Measurements from ENCODE around the gene MTMR3. TPM values are rescaled to one million over a fixed set of nuclear protein-coding genes. Genes with fewer than 3 reads are reported as not detected.
A peak's percentile ranks its signal among the peaks of the same experiment; 100 is the strongest.

The MTMR3 gene
- total and polyA plus RNA-seq, 3 experiments from 2014 or later: 19.7 to 22.5 (median 20.6) TPM

GRCh38 chr22:30001459-30001858 is 118.5 kb downstream of the MTMR3 start:
- Mint-ChIP-seq H3K36me3 (peaks cover 0 to 73% (median 18%) of the 10 kb centered on the region in 3 donors), H3K27ac (peak overlapping the region in 2 of 8 donors; percentile 19 to 30), H3K4me3 (no peak overlapping the region), H3K4me1 (peaks cover 0 to 3% (median 0%) of the 10 kb centered on the region in 3 donors), H3K27me3 (no peaks in the 10 kb centered on the region), H3K9me3 (no peaks in the 10 kb centered on the region)
- Histone ChIP-seq H3K4me3 (ENCODE audit: low read length) (no peak overlapping the region), H3K9me3 (ENCODE audit: low read length) (no peaks in the 10 kb centered on the region), H3K27me3 (ENCODE audit: insufficient read depth, low read length, poor library complexity, severe bottlenecking) (no peaks in the 10 kb centered on the region), H3K4me1 (ENCODE audit: insufficient read depth, low read length) (no peaks in the 10 kb centered on the region), H3K27ac (ENCODE audit: low read depth, low read length) (no peak overlapping the region), H3K36me3 (ENCODE audit: insufficient read depth, low read length) (peaks cover 10% of the 10 kb centered on the region)
- no peak for DNase-seq
- CTCF ChIA-PET: no interaction called here
- POLR2A ChIA-PET: no interaction called here

GRCh38 chr22:30002861-30003486 is 120.0 kb downstream of the MTMR3 start:
- Mint-ChIP-seq H3K4me3 (no peak overlapping the region), H3K27me3 (no peaks in the 10 kb centered on the region), H3K36me3 (peaks cover 0 to 80% (median 16%) of the 10 kb centered on the region in 3 donors), H3K27ac (peak overlapping the region; percentile 2 to 88 (median 32)), H3K4me1 (peaks cover 0 to 3% (median 0%) of the 10 kb centered on the region in 3 donors), H3K9me3 (no peaks in the 10 kb centered on the region)
- POLR2A ChIA-PET: no interaction called here
- Histone ChIP-seq H3K9me3 (ENCODE audit: low read length) (no peaks in the 10 kb centered on the region), H3K4me1 (ENCODE audit: insufficient read depth, low read length) (no peaks in the 10 kb centered on the region), H3K27ac (ENCODE audit: low read depth, low read length) (no peak overlapping the region), H3K27me3 (ENCODE audit: insufficient read depth, low read length, poor library complexity, severe bottlenecking) (no peaks in the 10 kb centered on the region), H3K36me3 (ENCODE audit: insufficient read depth, low read length) (peaks cover 25% of the 10 kb centered on the region), H3K4me3 (ENCODE audit: low read length) (no peak overlapping the region)
- CTCF ChIA-PET: interaction anchor here (1.0 to 1.1 kb wide), 2 partner anchors 377 to 413 kb away, joined by 3 read pairs; no protein-coding TSS in a partner anchor
- no peak for DNase-seq

GRCh38 chr22:30004101-30004500 is 121.1 kb downstream of the MTMR3 start:
- Mint-ChIP-seq H3K36me3 (peaks cover 0 to 84% (median 16%) of the 10 kb centered on the region in 3 donors), H3K27ac (peak overlapping the region in 2 of 8 donors; percentile 32 to 66), H3K27me3 (no peaks in the 10 kb centered on the region), H3K9me3 (no peaks in the 10 kb centered on the region), H3K4me3 (no peak overlapping the region), H3K4me1 (peaks cover 0 to 10% (median 7%) of the 10 kb centered on the region in 3 donors)
- ChIA-PET CTCF (interaction anchor here (1.2 to 1.9 kb wide), 4 partner anchors 43 to 378 kb away, joined by 3 to 6 read pairs (median 3); no protein-coding TSS in a partner anchor), POLR2A (no interaction called here)
- Histone ChIP-seq H3K9me3 (ENCODE audit: low read length) (no peaks in the 10 kb centered on the region), H3K27ac (ENCODE audit: low read depth, low read length) (no peak overlapping the region), H3K36me3 (ENCODE audit: insufficient read depth, low read length) (peaks cover 35% of the 10 kb centered on the region), H3K4me3 (ENCODE audit: low read length) (no peak overlapping the region), H3K4me1 (ENCODE audit: insufficient read depth, low read length) (no peaks in the 10 kb centered on the region), H3K27me3 (ENCODE audit: insufficient read depth, low read length, poor library complexity, severe bottlenecking) (no peaks in the 10 kb centered on the region)
- no peak for DNase-seq

GRCh38 chr22:30004694-30005093 is 121.7 kb downstream of the MTMR3 start:
- DNase-seq: no peak
- Mint-ChIP-seq H3K9me3 (no peaks in the 10 kb centered on the region), H3K4me3 (no peak overlapping the region), H3K27ac (peak overlapping the region in 4 of 8 donors; percentile 19 to 66 (median 63)), H3K27me3 (no peaks in the 10 kb centered on the region), H3K36me3 (peaks cover 0 to 85% (median 19%) of the 10 kb centered on the region in 3 donors), H3K4me1 (peaks cover 0 to 10% (median 7%) of the 10 kb centered on the region in 3 donors)
- H3K36me3 ChIP-seq (ENCODE audit: insufficient read depth, low read length): peaks cover 40% of the 10 kb centered on the region
- no peaks in the 10 kb centered on the region for H3K27me3 ChIP-seq (ENCODE audit: insufficient read depth, low read length, poor library complexity, severe bottlenecking)
- no peaks in the 10 kb centered on the region for H3K9me3 ChIP-seq (ENCODE audit: low read length)
- no peaks in the 10 kb centered on the region for H3K4me1 ChIP-seq (ENCODE audit: insufficient read depth, low read length)
- no peak overlapping the region for H3K27ac ChIP-seq (ENCODE audit: low read depth, low read length)
- CTCF ChIA-PET: interaction anchor here (0.6 to 2.3 kb wide), 22 partner anchors 8 to 415 kb away, joined by 3 to 7 read pairs (median 4); partner anchors contain the start of genes UQCR10 and ZMAT5
- POLR2A ChIA-PET: interaction anchor here (0.6 kb wide), 1 partner anchor 415 kb away, joined by 7 read pairs; no protein-coding TSS in a partner anchor
- H3K4me3 ChIP-seq (ENCODE audit: low read length): no peak overlapping the region

GRCh38 chr22:30005213-30005857 is 122.4 kb downstream of the MTMR3 start:
- peaks cover 46% of the 10 kb centered on the region for H3K36me3 ChIP-seq (ENCODE audit: insufficient read depth, low read length)
- peak overlapping the region in 3 of 8 donors; percentile 4 to 66 (median 19) for H3K27ac Mint-ChIP-seq

GRCh38 chr22:30007361-30007760 is 124.4 kb downstream of the MTMR3 start:
- Mint-ChIP-seq H3K27me3 (no peaks in the 10 kb centered on the region), H3K27ac (peak overlapping the region in 1 of 8 donors; percentile 43), H3K4me3 (no peak overlapping the region), H3K36me3 (peaks cover 0 to 89% (median 23%) of the 10 kb centered on the region in 3 donors), H3K4me1 (peaks cover 0 to 10% (median 7%) of the 10 kb centered on the region in 3 donors), H3K9me3 (no peaks in the 10 kb centered on the region)
- no peak for DNase-seq
- ChIA-PET CTCF (interaction anchor here (0.9 kb wide), 1 partner anchor 9 kb away, joined by 3 read pairs; no protein-coding TSS in a partner anchor), POLR2A (interaction anchor here (0.6 kb wide), 1 partner anchor 84 kb away, joined by 7 read pairs; no protein-coding TSS in a partner anchor)
- H3K36me3 ChIP-seq (ENCODE audit: insufficient read depth, low read length): peaks cover 43% of the 10 kb centered on the region
- H3K4me1 ChIP-seq (ENCODE audit: insufficient read depth, low read length): no peaks in the 10 kb centered on the region
- H3K9me3 ChIP-seq (ENCODE audit: low read length): no peaks in the 10 kb centered on the region
- H3K27me3 ChIP-seq (ENCODE audit: insufficient read depth, low read length, poor library complexity, severe bottlenecking): no peaks in the 10 kb centered on the region
- H3K27ac ChIP-seq (ENCODE audit: low read depth, low read length): no peak overlapping the region
- H3K4me3 ChIP-seq (ENCODE audit: low read length): no peak overlapping the region

More at GRCh38 chr22:30005213-30005857, 122.4 kb downstream of the MTMR3 start:
- H3K27me3 ChIP-seq (ENCODE audit: insufficient read depth, low read length, poor library complexity, severe bottlenecking): no peaks in the 10 kb centered on the region
- CTCF ChIA-PET: interaction anchor here (0.6 to 2.3 kb wide), 24 partner anchors 9 to 416 kb away, joined by 3 to 7 read pairs (median 4); partner anchors contain the start of genes UQCR10 and ZMAT5
- no peaks in the 10 kb centered on the region for H3K9me3 ChIP-seq (ENCODE audit: low read length)
- Mint-ChIP-seq H3K9me3 (no peaks in the 10 kb centered on the region), H3K4me3 (no peak overlapping the region), H3K27me3 (no peaks in the 10 kb centered on the region), H3K4me1 (peaks cover 0 to 10% (median 7%) of the 10 kb centered on the region in 3 donors), H3K36me3 (peaks cover 0 to 89% (median 19%) of the 10 kb centered on the region in 3 donors)
- H3K4me1 ChIP-seq (ENCODE audit: insufficient read depth, low read length): no peaks in the 10 kb centered on the region
- DNase-seq: peak; percentile 32 to 69 (median 38)
- POLR2A ChIA-PET: interaction anchor here (0.6 kb wide), 1 partner anchor 415 kb away, joined by 7 read pairs; no protein-coding TSS in a partner anchor
- no peak overlapping the region for H3K27ac ChIP-seq (ENCODE audit: low read depth, low read length)
- no peak overlapping the region for H3K4me3 ChIP-seq (ENCODE audit: low read length)

- no peak overlapping the region for H3K4me3 ChIP-seq (ENCODE audit: low read length)
- ChIA-PET CTCF (no interaction called here), POLR2A (no interaction called here)
- H3K4me1 Mint-ChIP-seq: peaks cover 0 to 10% (median 7%) of the 10 kb centered on the region in 3 donors
- peaks cover 52% of the 10 kb centered on the region for H3K36me3 ChIP-seq (ENCODE audit: insufficient read depth, low read length)
- no peak overlapping the region for H3K27ac ChIP-seq (ENCODE audit: low read depth, low read length)
- no peak overlapping the region for H3K4me3 Mint-ChIP-seq
- H3K27me3 ChIP-seq (ENCODE audit: insufficient read depth, low read length, poor library complexity, severe bottlenecking): no peaks in the 10 kb centered on the region
- H3K27me3 Mint-ChIP-seq: no peaks in the 10 kb centered on the region
- no peaks in the 10 kb centered on the region for H3K9me3 Mint-ChIP-seq
- H3K36me3 Mint-ChIP-seq: peaks cover 0 to 89% (median 22%) of the 10 kb centered on the region in 3 donors
- no peak for DNase-seq
- no peak overlapping the region for H3K27ac Mint-ChIP-seq
- no peaks in the 10 kb centered on the region for H3K9me3 ChIP-seq (ENCODE audit: low read length)
- H3K4me1 ChIP-seq (ENCODE audit: insufficient read depth, low read length): no peaks in the 10 kb centered on the region
Measured at GRCh38 chr22:30008401-30008800, 125.4 kb downstream of the MTMR3 start.

DNA sequence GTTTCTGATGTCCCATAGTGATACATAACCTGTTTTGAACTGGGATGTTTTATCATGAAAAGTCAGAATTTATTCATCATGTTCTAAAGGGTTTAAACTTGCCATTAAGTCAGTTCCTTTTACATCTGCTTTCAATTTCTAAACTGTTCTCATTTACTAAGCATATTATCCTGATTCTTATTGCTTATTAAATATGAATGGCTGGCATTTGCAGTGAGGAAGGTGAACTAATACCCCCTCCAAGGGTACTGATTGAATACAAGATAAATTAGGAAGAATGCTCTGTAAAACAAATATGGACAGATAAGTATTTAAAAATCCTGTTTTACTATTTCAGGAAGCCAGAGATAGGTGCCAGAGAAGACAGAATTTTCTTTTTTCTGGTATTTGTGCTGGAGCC is 126.5 kb downstream of the MTMR3 start:
- no peaks in the 10 kb centered on the region for H3K9me3 Mint-ChIP-seq
- Histone ChIP-seq H3K9me3 (ENCODE audit: low read length) (no peaks in the 10 kb centered on the region), H3K27ac (ENCODE audit: low read depth, low read length) (no peak overlapping the region), H3K4me1 (ENCODE audit: insufficient read depth, low read length) (no peaks in the 10 kb centered on the region), H3K27me3 (ENCODE audit: insufficient read depth, low read length, poor library complexity, severe bottlenecking) (no peaks in the 10 kb centered on the region), H3K36me3 (ENCODE audit: insufficient read depth, low read length) (peaks cover 63% of the 10 kb centered on the region), H3K4me3 (ENCODE audit: low read length) (no peak overlapping the region)
- H3K36me3 Mint-ChIP-seq: peaks cover 0 to 92% (median 27%) of the 10 kb centered on the region in 3 donors
- CTCF ChIA-PET: no interaction called here
- no peak overlapping the region for H3K4me3 Mint-ChIP-seq
- no peak for DNase-seq
- H3K4me1 Mint-ChIP-seq: peaks cover 0 to 10% (median 7%) of the 10 kb centered on the region in 3 donors
- no peak overlapping the region for H3K27ac Mint-ChIP-seq
- no peaks in the 10 kb centered on the region for H3K27me3 Mint-ChIP-seq
- POLR2A ChIA-PET: no interaction called here

All from CD8-positive, alpha-beta memory T cell (primary cell).